AML-193 (cell line): ENCODE measurements around the gene VSX2.
A peak's percentile ranks its signal among the peaks of the same experiment; 100 is the strongest.

Experiments used
- DNase-seq, 2 experiments: peaks; one replicate each; lab custom pipeline; 2025; lab: John Stamatoyannopoulos, UW

VSX2 gene

DNA sequence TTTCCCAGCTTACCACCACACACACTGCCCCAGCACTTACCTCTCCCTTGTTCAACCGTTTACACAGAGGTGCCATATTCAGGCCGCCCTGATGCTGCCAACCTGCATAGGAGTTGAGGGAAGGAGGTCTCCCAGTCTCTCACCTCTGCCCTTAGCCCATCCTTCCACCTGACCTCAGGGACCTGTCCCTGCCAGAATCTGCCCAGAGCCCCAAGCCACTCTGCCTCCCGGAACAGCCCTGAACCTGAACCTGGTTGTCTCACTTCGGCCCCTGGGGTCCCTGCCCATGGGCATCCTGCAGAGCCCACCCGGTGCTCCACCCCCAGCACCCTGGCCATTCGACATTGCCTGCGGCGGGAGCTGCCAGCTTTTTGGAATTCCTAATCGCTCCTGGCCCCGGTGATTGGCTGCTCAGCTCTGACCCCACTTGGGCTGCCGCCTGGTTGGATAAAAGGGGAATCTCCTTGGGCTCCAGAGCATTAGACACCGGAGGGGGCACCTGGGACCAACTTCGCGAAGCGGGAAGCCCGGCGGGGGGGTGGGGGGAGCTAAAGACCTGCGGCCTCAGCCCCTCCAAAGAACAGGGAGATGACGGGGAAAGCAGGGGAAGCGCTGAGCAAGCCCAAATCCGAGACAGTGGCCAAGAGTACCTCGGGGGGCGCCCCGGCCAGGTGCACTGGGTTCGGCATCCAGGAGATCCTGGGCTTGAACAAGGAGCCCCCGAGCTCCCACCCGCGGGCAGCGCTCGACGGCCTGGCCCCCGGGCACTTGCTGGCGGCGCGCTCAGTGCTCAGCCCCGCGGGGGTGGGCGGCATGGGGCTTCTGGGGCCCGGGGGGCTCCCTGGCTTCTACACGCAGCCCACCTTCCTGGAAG lies at the start of gene VSX2:
VSX2 (plus strand) TSS at position 476 of the 874 bp plus-strand sequence; CDS start at position 589, 113 bp downstream.
- no peak for DNase-seq

- no peak for DNase-seq
Observed at GRCh38 chr14:74190927-74191575, 48.2 kb upstream of the VSX2 start.

DNA sequence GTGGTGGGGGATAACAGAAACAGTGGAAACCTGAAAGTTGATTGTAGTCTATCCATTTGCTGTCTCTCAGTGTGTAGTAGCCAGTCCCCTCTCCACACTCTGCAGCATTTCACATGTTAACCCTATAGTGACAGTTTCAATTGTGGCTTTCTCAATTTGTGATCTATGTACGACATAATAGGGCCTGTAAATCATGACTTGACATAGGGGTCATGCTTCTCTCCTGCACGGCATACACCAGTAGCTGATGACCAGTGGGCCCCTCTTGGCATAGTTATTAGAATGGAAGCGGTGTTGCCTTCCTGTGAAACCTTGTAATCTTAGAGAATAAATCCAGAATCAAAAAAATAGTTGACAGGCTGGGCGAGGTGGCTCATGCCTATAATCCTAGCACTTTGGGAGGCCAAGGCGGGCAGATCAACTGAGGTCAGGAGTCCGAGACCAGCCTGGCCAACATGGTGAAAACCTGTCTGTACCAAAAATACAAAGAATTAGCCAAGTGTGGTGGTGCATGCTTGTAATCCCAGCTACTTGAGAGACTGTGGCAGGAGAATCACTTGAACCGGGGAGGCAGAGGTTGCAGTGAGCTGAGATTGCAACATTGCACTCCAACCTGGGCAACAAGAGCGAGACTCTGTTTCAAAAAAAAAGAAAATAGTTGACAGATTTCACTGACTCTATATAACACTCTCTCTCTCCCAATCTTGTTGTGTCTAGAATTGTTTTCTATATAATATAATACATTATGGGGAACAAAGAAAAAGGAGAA lies 44.6 kb upstream of the VSX2 start:
- no peak for DNase-seq

GRCh38 chr14:74195623-74196022 lies 43.6 kb upstream of the VSX2 start:
- no peak for DNase-seq

DNA sequence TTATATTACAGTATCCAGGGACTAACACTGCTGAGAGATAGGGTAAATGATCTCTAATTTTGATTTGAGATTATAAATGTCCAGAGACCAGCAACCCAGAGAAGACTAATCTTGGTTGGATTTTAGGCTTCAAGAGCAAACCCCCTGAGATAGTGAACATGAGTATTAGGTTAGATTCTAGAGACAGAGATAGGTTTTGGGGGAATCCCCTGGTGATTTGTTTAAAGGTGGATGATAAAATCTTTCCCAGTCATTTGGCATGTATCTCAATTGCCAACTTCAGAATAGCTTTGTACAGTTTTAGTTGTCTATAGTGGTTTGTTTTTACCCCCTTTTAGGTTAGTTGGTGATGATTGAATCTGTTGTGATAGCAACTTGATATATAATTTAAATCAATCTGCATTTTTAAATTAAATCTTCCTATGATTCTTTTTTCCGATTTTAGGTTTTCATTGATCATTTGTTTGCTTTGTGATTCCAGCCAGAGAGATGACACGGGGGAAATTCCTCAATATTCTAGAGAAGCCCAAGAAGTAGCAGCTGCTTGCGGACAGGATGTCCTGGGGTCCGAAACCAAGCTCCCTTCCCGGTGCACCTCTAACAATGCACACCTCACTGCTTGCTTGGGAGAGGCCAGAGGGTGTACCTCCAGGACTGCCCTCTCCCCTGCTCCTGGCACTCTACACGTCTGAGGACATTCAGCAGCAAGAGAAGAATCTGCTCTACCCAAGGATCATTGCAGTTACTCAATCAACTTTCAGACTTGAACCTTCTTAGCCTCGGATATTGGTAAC lies 40.6 kb upstream of the VSX2 start:
- no peak for DNase-seq

GRCh38 chr14:74202113-74202512 lies 37.1 kb upstream of the VSX2 start:
- DNase-seq, result peak in 1 of 2 experiments; percentile 14

DNA sequence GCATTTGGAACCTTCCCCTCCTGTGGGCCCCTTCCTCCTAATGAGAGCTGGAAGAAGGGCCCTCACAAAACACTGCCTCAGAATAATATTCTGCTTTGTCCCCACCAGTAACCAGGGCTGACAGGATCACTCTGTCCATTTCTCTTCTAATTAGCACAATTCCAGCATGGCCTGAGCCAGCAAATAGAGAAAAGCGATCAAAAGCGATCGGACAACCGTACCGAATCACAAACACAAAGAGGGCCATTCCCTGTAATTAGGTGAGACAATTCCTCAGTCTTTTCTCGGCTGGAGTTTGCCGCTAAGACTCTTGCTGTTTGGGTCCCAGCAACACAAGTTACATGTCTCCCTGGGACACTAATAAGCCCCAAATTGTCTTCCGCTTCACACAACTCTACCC lies 35.6 kb upstream of the VSX2 start:
- no peak for DNase-seq

DNA sequence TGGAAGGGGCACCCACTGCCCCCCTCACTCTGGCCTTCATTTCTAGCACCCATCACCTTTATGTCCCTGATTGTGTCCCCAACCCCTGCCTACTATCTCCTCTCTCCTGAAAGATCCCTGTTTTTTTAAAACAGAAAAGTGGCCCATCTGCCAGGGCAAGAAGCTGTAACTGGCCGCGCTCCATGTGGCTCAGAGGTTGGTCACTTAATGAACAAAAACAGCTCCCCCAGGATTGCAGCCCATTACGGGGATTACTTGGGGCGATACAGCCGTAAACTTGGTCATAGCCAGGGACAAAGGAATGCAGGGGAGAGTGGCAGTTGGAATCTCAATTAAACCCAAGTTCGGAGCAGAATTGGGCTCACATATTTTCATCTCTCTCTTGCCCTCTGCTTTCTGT lies 34.8 kb upstream of the VSX2 start:
- no peak for DNase-seq

- no peak for DNase-seq
Observed at GRCh38 chr14:74205882-74206281, 33.4 kb upstream of the VSX2 start.

DNA sequence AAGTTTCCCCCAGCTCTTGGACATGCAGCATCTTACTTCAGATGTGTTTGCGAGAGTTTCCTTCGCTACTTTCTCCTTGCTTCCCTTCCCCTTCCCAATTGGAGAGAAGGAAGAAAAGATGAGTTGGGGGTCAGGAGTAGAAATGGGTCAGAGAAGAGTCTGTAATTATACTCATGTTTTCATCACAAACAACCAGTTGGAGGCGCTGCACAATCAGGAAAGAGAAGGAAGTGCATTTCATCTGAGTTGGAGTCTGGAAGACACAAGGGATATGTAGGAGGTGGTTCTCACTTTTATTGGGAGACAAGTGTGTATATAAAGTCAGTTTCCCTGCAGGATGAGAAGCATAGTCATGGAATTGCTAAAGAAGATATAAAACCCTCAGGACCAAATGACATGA lies 31.3 kb upstream of the VSX2 start:
- peak; percentile 7 to 8 for DNase-seq

DNA sequence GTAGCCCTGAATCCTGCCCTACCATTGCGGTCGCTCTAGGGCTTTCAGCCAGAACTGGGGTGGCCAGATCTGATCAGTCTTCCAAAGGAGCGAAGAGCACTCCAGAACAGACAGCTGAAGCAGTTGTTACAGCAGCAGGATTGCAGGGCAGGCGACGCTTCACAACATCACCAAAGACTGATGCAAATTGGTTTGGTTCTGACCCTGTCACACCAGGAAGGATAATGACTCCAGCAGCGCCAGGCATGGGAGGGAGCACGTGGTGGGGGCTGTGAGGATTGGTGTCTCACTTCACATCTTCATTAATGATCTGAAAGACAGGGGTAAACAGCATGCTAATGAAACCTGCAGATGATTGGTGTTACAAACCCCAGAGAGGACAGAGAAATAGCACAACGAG lies 30.6 kb upstream of the VSX2 start:
- no peak for DNase-seq

DNA sequence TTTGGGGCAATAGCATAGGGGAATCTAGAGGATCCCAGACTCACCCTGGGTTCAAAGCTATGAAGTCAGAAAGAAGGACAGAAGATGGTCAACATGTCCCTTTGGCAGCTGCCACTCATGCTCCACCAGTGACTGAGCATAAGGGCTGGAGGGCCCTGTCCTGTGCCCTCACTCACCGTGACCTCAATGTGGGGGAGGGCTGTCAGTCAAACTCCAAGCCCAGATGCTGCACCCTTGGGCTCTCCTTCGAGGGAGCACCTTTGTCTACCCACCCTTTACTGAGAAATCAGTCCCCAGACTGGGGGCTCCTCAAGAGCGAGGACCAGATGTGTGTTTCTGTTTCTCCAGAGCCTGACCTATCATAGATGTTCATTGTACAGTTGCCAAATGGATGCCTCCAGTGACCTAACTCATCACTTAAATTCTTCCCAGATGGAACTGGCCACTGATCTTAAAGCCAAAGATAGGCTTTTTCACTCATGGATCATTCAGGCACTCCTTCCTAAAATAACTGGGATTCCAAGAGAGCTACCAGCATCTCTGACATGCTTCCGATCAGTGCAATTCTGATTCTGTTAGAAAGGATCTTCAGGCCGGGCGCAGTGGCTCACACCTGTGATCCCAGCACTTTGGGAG lies 27.2 kb upstream of the VSX2 start:
- no peak for DNase-seq

DNA sequence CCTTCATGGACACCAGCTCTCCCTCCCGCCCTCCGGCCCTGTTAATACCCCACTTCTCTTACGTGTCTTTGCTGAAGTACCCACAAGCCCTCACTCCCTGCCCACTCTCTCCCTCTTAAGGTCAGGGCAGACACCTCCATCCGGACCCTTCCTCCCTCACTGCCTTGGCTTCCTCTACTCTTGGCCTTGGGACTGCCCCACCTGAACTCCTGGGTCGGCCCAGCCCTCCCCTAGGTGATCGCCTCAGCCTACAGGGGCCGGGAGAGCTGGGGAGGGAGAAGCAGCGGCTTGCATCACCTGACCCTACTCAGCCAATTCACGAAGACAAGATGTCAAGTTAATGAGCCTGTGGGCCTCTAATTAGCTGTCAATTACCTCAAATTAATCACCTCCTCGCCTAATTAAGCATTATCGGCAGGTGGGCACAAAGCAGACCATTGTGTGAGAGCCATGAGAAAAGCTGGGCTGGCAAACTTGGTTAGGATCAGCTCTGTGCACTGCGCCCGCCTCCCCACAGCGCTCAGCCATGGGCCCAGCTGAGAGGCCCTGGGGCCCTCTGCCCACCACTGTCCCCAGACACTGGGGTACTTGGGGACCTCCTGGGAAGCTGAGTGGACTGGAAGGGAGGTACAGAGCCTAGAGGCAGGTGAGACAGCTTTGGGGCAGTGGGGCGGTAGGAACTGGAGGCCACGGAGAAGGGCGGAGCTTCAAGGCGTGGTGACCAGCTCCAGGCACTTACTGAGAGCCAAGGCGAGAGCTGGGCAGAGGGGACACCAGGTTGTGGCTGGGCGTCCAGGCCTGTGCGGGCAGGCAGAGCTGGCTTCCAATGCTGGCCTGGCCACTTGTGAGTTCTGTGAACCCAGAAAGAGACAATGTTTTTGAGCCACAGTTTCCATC lies 25.1 kb upstream of the VSX2 start:
- no peak for DNase-seq

- no peak for DNase-seq
Observed at GRCh38 chr14:74216671-74217070, 22.6 kb upstream of the VSX2 start.

- DNase-seq, result peak; percentile 38 to 39
Observed at GRCh38 chr14:74217672-74218448, 21.4 kb upstream of the VSX2 start.

DNA sequence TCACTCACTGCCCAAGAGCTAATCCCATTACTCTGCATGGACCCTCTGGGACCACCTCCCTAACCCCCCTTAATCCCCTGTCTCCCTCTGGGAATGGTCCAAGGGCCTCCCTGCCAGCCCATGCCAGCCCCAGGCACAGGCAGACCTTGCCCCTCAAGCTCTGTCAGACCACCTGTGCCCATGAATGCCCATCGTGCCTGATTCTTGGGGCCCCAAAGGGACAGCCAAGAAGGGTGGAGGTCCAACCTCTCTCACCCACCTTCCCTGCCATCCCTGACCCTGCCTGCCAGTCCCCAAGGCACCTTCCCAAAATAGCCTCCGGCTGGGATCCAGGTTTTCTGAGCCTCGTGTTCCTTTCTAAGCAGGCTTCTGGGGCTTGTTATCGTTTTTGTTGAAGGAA lies 20.8 kb upstream of the VSX2 start:
- DNase-seq, result no peak

DNA sequence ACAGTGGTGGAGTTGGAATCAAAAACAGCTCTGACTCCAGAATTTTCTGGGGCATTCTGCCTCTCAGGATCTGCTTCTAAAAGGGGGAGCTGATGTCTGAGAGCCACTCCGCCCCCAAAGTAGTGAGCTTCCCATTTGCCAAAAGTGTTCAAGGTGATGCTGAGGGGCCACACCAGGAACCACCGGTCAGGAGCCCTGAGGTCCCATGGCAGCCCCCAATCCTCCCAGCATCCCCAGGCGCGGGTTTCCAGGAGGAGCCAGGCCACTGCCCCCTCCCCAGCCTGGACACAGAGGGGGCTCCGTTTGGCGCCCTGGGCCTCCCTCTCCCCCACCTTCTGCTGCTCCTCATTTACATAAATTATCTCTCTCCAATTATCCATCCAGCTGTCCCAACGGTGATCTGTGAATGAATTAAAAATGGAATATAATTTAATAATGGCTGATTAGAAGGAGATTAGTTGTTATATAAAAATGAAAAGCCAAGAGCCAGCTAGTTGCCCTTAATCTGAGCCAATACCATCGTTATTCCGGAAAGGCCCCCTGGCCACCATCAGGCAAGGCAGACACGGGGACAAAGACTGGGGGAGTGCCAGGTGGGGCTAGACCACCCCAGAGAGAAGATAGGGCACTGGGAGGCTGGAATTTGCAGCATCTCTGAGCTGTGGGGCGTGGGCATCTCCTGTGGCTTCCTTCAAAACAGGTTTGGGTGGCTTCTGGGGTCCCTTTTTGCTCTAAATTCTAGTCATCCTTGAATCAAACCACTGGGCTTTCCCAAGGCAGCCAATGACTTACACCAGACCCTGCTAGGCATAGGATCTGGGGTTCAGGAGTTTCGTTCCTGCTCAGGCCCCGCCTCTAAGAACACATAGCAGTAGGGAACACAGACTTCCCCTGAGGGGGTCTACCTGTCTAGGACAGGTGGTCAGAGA lies 19.7 kb upstream of the VSX2 start:
- DNase-seq, result no peak

DNA sequence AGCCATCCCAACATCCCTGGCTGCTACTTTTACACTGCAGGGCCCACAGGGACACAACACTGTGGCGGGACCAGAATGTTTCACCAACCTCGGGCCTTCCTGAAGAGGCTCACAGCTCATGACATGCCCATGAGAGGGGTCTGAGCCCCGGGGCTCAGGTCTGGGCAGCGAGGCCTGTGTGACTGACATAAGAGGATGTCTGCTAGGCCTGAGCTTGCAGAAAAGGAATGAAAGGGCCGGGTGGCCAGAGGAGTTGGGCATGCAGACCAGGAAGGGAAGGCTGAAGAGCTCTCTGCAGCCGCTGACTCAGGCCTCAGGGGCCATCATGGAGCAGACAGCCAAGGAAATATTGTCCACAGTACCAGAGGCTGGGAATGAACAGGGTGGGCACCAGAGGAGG lies 18.3 kb upstream of the VSX2 start:
- no peak for DNase-seq
